HG02763 (cell line): ENCODE measurements around the gene SLC35F1.

ENCODE experiments used
- ATAC-seq: cut with Tn5 transposase; IDR thresholded peaks from one replicate; pipeline ENCODE4 v1.9.1; 2021; ENCODE audit warnings: mild to moderate bottlenecking, moderate library complexity; ENCODE audit not compliant: unreplicated experiment

SLC35F1 gene

GRCh38 chr6:118103381-118104146, 196.5 kb downstream of the SLC35F1 start:
- ATAC-seq = no peak

GRCh38 chr6:118122161-118122725, 215.2 kb downstream of the SLC35F1 start:
- ATAC-seq = no peak

GRCh38 chr6:118122801-118123200, 215.7 kb downstream of the SLC35F1 start:
- no peak for ATAC-seq

DNA sequence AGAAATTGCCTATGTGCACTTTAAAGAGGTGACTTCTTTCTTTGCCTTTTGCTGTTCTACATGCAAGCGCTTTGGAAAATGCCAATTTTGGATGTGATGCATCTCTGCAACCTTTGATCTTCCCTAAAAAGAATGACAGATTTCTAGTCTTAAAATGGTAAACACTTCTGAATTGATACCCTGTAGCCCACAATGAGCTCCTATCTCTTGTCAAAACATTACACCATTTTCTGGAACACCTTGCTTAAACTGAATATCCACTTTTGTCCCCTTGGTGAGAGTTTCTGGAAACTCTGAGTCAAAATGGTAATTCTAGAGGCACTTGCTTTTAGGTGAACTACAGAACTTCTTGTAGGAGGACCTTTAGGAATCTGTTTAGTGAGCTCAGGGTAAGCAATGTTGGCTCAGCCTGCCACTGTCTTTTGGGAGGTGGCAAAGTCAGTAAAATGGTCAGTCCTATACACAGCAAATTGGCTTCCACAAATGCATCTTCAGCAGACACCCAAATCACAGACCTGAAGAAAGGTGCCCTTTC, 216.5 kb downstream of the SLC35F1 start:
- no peak for ATAC-seq

- ATAC-seq = no peak
Measured at GRCh38 chr6:118124851-118125250, 217.8 kb downstream of the SLC35F1 start.

DNA sequence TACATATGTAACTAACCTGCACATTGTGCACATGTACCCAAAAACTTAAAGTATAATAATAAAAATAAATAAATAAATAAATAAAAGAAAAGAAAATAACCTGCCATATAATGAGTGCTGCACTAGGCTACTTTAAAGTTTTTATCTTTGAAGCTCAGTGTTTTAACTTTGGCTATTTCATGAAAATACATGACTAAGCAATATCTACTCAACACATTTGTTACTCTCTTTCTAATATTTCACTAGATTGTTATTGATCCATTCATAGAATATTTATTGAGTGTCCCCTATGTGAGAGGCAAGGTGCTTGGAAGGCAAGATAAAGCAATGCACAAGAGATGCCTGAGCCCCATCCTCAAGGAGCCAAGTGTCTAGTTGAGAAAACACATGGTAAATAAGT, 221.7 kb downstream of the SLC35F1 start:
- ATAC-seq = no peak

DNA sequence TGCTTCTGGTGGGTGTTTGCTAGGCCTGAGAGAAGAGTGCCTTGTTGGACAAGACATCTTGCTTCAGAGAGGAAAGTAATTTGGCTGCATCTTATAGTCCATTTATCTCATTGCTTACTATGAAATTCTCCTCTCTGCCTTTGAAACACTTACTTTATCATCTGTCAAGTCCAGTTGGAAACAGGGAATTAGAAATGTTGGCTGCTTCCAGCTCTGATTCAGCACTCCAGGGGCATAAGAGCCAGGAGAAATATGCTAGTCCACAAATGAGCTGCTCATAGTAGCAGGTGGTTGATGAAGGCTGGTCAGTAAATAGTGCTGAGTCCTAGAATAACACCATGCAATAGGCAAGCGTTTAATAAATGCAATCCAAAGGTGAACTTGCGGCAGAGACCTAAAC, 227.1 kb downstream of the SLC35F1 start:
- ATAC-seq = no peak

- ATAC-seq = no peak
Measured at GRCh38 chr6:118134736-118135135, 227.7 kb downstream of the SLC35F1 start.

GRCh38 chr6:118135371-118135770, 228.3 kb downstream of the SLC35F1 start:
- no peak for ATAC-seq

- no peak for ATAC-seq
Measured at GRCh38 chr6:118141211-118141610, 234.1 kb downstream of the SLC35F1 start.

- ATAC-seq = no peak
Measured at GRCh38 chr6:118146584-118146983, 239.5 kb downstream of the SLC35F1 start.

DNA sequence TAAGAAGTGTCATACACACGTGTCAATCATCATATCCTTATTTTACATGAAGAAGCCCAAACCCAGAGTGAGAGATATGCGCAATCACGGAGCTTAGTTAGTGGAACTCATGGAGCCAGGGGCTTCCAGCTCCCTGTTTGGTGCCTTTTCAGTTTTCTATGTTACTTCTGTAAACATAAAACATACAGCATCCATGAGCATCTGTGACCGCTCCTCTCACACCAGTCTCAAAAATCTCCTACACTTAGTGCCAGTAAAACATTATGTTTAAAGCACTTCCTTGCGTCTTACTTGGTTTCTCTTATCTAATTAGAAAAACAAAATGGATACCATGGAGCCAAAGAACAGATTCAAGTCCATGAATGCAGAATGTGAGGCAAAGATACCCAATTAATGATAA, 240.4 kb downstream of the SLC35F1 start:
- no peak for ATAC-seq

DNA sequence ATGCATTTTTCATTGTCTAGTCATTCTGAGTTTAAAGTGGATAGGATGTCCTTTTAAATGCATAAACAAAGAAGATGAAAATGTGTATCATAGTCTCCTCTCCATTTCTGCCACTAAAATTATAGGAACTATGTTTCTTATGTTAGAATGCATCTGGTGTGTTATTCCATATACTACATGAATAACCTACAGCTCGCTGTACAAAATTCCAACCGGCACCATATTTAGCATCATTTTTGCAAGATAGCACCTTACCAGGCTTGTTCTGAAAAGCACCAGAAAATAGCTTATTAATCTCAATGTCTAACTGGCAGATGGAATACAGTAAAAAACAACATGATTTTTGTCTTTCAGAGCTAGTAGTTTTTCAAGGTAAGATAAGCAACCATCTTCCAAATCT, 241.5 kb downstream of the SLC35F1 start:
- no peak for ATAC-seq

DNA sequence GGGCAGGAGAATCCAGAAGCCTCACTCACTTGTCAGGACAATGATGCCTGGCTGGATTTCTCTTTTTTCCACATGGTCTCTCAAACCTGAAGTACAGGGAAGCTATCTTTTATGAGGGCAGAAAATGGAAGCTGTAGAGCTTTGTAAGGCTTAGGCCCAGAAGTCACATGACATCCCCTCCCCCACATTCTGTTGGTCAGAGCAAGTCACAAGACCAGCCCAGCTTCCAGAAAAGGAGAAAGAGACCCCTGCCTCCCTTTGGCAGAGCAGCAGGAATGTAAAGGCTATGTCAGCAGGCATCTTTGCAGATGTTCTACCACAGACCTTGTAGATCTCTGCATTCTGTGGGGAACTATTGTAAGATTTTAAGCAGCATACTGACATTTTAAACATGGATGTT, 245.5 kb downstream of the SLC35F1 start:
- ATAC-seq = no peak

DNA sequence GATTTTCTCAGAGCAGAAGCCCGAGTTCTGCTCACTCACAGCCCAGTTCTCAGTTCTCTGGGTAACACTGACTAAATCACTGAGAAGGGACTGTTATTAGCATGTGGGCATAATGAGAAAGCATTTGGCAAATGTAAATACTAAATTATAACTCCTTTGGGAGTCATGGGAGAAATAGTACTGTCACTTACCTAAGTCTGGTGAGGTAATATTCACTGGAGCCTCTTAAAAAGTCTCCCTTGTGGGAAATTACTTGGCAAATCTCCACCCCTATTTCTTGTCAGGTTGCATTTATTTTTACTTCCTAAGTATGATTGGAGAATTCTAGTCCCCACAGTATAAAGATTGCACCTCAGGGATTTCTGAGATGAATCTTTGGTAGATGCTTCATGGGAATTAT, 254.3 kb downstream of the SLC35F1 start:
- ATAC-seq = no peak

DNA sequence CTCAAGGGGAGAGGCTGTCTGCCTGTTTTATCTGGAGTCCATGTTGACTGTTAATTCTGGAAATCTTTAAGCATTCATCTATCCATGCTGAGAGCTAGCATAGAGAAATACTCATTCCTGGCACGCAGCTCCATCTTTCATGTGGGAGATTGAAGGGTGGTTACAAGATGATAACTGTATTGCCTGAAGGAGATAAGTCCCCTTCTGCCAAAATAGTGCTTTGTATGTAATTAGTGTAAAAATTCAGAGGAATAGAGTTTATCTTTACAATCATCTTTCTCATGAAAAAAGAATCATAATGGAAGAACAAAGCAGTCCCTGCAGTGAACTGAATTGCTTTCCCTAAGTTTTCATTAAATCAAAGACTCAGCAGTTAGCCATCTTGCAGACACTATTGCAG, 256.5 kb downstream of the SLC35F1 start:
- ATAC-seq = no peak

GRCh38 chr6:118165500-118165899, 258.4 kb downstream of the SLC35F1 start:
- no peak for ATAC-seq

DNA sequence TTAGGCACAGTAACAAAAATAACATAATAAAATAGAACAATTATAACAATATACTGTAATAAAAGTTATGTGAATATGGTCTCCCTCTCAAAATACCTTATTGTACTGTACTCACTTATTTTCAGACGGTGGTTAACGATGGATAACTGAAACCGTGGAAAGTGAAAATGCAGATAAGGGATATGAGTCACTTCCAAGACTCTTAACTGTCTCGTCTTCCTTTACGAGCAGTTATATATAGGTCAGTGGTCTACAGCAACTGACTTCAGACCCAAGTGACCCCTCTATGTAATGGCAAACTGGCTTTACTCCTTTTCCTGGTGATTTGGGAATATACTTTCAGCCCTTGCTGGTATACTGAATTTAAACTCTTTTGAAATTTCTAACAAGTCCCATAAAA, 261.4 kb downstream of the SLC35F1 start:
- no peak for ATAC-seq

DNA sequence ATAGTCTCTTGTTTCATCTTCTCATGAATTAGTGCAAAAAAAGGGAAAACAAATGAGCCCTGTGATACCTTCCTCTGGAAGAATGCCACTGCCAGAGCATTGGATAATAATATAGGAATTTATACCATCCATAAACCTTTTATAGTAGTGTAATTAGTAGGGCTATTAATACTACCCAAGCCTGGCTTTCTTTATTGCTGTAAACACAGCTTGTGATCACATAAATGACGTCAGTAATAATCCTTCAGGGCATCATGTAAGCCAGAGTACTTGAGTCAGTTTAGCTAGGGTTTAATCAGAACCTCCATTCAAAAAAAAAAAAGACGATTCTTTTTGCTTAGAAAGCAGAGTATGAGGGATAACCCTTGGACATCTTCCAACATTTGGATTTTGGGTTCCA, 264.8 kb downstream of the SLC35F1 start:
- no peak for ATAC-seq

DNA sequence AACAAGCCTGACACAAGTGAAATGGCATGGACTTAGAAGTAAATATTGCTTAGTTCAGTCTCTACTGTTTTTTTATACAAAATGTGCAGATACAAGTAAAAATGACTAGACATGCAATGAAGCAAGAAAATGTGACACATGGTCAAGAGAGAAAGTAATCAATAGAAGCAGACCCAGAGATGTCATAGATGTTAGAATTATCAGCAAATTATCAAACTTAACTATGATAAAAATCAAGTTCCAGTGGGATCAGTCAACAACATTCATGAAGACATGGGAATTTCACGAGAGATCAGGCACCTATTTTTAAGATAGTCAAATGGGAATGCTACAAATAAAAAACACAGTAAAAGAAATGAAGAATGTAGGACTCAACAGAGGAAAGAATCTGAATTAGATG, 267.0 kb downstream of the SLC35F1 start:
- ATAC-seq = no peak

GRCh38 chr6:118177720-118178119, 270.7 kb downstream of the SLC35F1 start:
- ATAC-seq = no peak

GRCh38 chr6:118179048-118179447, 272.0 kb downstream of the SLC35F1 start:
- ATAC-seq = no peak
